Neuronal stem cell (in vitro differentiated cells): Measurements from ENCODE around the gene KLHL1.

Source experiments
- DNase-seq: peaks from one replicate; pipeline ENCODE4 v3.0.0-alpha.2; 2013; ENCODE audit warnings: low spot score
- H2AFZ ChIP-seq: one replicate; pipeline ENCODE4 v1.6.1; 2013; ENCODE audit warnings: mild to moderate bottlenecking, low read length, inconsistent platforms
- H2AK5ac ChIP-seq: 2 replicates; pipeline ENCODE4 v1.6.1; 2013; ENCODE audit warnings: low read depth, mild to moderate bottlenecking, inconsistent platforms, low read length, moderate library complexity, mixed read lengths
- H2BK120ac ChIP-seq: 2 replicates; pipeline ENCODE4 v1.6.1; 2013; ENCODE audit warnings: low read depth, mild to moderate bottlenecking, inconsistent platforms, low read length, moderate library complexity, mixed read lengths
- H2BK12ac ChIP-seq: one replicate; pipeline ENCODE4 v1.6.1; 2013; ENCODE audit warnings: low read length, inconsistent platforms
- H2BK15ac ChIP-seq: 2 replicates; pipeline ENCODE4 v1.6.1; 2013; ENCODE audit warnings: mild to moderate bottlenecking, low read length, inconsistent platforms, mixed read lengths
- H2BK5ac ChIP-seq: one replicate; pipeline ENCODE4 v1.6.1; 2013; ENCODE audit warnings: inconsistent platforms, mild to moderate bottlenecking, low read length, moderate library complexity
- H3K14ac ChIP-seq: one replicate; pipeline ENCODE4 v1.6.1; 2013; ENCODE audit warnings: low read length, inconsistent platforms
- H3K18ac ChIP-seq: 2 replicates; pipeline ENCODE4 v1.6.1; 2013; ENCODE audit warnings: low read length, inconsistent platforms
- H3K23ac ChIP-seq: 2 replicates; pipeline ENCODE4 v1.6.1; 2013; ENCODE audit warnings: low read depth, mild to moderate bottlenecking, mixed read lengths, low read length, inconsistent platforms; ENCODE audit not compliant: poor library complexity
- H3K27ac ChIP-seq: replicated peaks from 3 replicates; pipeline ENCODE4 v1.5.1; 2013; ENCODE audit warnings: low read length, inconsistent platforms
- H3K27me3 ChIP-seq, 3 experiments: 2 replicates each; pipeline ENCODE4 v1.6.1; 2013; ENCODE audit warnings: low read length in 3 of 3, mild to moderate bottlenecking in 2 of 3, inconsistent platforms in 1 of 3, low read depth in 1 of 3, mixed read lengths in 1 of 3, moderate library complexity in 1 of 3; ENCODE audit not compliant: control insufficient read depth in 3 of 3, insufficient read depth in 3 of 3
- H3K36me3 ChIP-seq, 2 donors: replicated peaks in 1 of 2; 2 replicates each; pipeline ENCODE4 v1.6.1; 2013; ENCODE audit warnings: low read length in 2 of 2; ENCODE audit not compliant: control insufficient read depth in 2 of 2, insufficient read depth in 2 of 2
- H3K4ac ChIP-seq: 2 replicates; pipeline ENCODE4 v1.6.1; 2013; ENCODE audit warnings: inconsistent platforms, mild to moderate bottlenecking, low read length, moderate library complexity
- H3K4me1 ChIP-seq, 2 donors: 1 replicate in 1 of 2; 2 replicates in 1 of 2; pipeline ENCODE4 v1.6.1; 2013; ENCODE audit warnings: low read length in 2 of 2, low read depth in 1 of 2; ENCODE audit not compliant: control insufficient read depth in 2 of 2, insufficient read depth in 1 of 2
- H3K4me2 ChIP-seq: one replicate; pipeline ENCODE4 v1.6.1; 2013; ENCODE audit warnings: mild to moderate bottlenecking, low read length, inconsistent platforms; ENCODE audit not compliant: insufficient read depth, poor library complexity, severe bottlenecking
- H3K4me3 ChIP-seq, 2 donors: 2 replicates each; pipeline ENCODE4 v1.5.1; 2013; ENCODE audit warnings: low read length in 2 of 2, mild to moderate bottlenecking in 2 of 2, inconsistent platforms in 1 of 2, moderate library complexity in 1 of 2
- H3K79me1 ChIP-seq: one replicate; pipeline ENCODE4 v1.6.1; 2013; ENCODE audit warnings: low read depth, mild to moderate bottlenecking, inconsistent platforms, low read length, moderate library complexity
- H3K9ac ChIP-seq: one replicate; pipeline ENCODE4 v1.6.1; 2013; ENCODE audit warnings: mild to moderate bottlenecking, low read depth, low read length, inconsistent platforms; ENCODE audit not compliant: poor library complexity
- H3K9me3 ChIP-seq, 2 donors: replicated peaks in 1 of 2; 2 replicates each; pipeline versions ENCODE3 to v1.6.1; 2013; ENCODE audit warnings: low read length in 2 of 2, mild to moderate bottlenecking in 2 of 2, inconsistent platforms in 1 of 2, low read depth in 1 of 2, mixed read lengths in 1 of 2, moderate library complexity in 1 of 2; ENCODE audit not compliant: control insufficient read depth in 2 of 2, insufficient read depth in 1 of 2
- H4K8ac ChIP-seq: one replicate; pipeline ENCODE4 v1.6.1; 2013; ENCODE audit warnings: low read depth, mild to moderate bottlenecking, inconsistent platforms, low read length, moderate library complexity
- H4K91ac ChIP-seq: one replicate; pipeline ENCODE4 v1.6.1; 2013; ENCODE audit warnings: low read length, low read depth, mild to moderate bottlenecking, inconsistent platforms; ENCODE audit not compliant: poor library complexity
- WGBS, 2 donors: extraction: QIAGEN DNeasy Blood & Tissue Kit; methylation state at CpG; one replicate each; pipeline ENCODE4 v1.1.7; 2013; ENCODE audit warnings: missing lambda C conversion rate in 2 of 2, mixed read lengths in 1 of 2; ENCODE audit not compliant: insufficient read length in 2 of 2, insufficient replicate concordance in 1 of 2; ENCODE audit errors: extremely low coverage in 2 of 2; 5-methylcytosine and 5-hydroxymethylcytosine counted together

KLHL1 gene

GRCh38 chr13:69751259-69751658 lies 357.0 kb downstream of the KLHL1 start:
- Histone ChIP-seq H3K9ac (no peak overlapping the region), H3K14ac (no peak overlapping the region), H2BK120ac (no peak overlapping the region), H3K4me3 (no peak overlapping the region), H3K18ac (no peak overlapping the region), H3K27ac (no peak overlapping the region), H3K4ac (no peak overlapping the region), H3K27me3 (no peaks in the 10 kb centered on the region), H4K8ac (no peak overlapping the region), H2AFZ (no peak overlapping the region), H4K91ac (no peak overlapping the region), H2BK5ac (no peak overlapping the region), H2BK15ac (no peak overlapping the region), H2BK12ac (no peak overlapping the region), H3K4me2 (no peak overlapping the region), H3K79me1 (no peaks in the 10 kb centered on the region), H3K36me3 (no peaks in the 10 kb centered on the region), H3K9me3 (no peaks in the 10 kb centered on the region), H3K23ac (no peak overlapping the region), H3K4me1 (no peaks in the 10 kb centered on the region), H2AK5ac (no peak overlapping the region)
- no peak for DNase-seq
- WGBS, 2 donors: no CpG with 5 or more reads among the region's 4 CpGs

- H3K23ac ChIP-seq: no peak overlapping the region
- DNase-seq: no peak
- H3K4me1 ChIP-seq: no peaks in the 10 kb centered on the region
Measured at GRCh38 chr13:69737129-69737935, 370.9 kb downstream of the KLHL1 start.

DNA sequence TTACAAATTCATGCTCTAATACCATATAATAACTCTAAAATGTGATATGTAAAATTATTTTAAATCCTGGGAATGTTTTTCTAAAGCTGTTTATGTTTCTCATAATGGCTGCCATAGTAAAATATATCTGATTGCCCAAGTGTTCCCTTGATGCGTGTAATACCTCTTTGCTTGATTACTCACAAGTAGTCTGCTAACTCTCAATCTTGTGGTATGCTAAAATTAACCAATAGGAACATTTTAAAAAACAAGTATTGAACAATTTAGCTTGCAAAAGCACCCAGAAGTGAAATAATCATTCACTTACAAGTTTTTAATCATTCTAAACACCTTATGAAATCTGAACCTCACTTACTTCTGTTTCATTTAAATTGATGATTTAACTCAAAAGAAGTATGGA lies 386.6 kb downstream of the KLHL1 start:
- Histone ChIP-seq H3K27ac (no peak overlapping the region), H2BK5ac (no peak overlapping the region), H4K91ac (no peak overlapping the region), H4K8ac (no peak overlapping the region), H3K14ac (no peak overlapping the region), H3K4ac (no peak overlapping the region), H2BK120ac (no peak overlapping the region), H3K4me1 (peaks cover 0 to 2% of the 10 kb centered on the region in 2 donors), H3K27me3 (no peaks in the 10 kb centered on the region), H3K79me1 (no peaks in the 10 kb centered on the region), H3K4me2 (no peak overlapping the region), H2BK12ac (no peak overlapping the region), H3K36me3 (no peaks in the 10 kb centered on the region), H3K18ac (no peak overlapping the region), H3K23ac (no peak overlapping the region), H3K9me3 (no peaks in the 10 kb centered on the region), H2BK15ac (no peak overlapping the region), H3K9ac (no peak overlapping the region), H2AFZ (no peak overlapping the region), H3K4me3 (no peak overlapping the region), H2AK5ac (no peak overlapping the region)
- no CpG with 5 or more reads among the region's 1 CpG for WGBS, 2 donors
- DNase-seq: no peak

More at GRCh38 chr13:69737129-69737935, 370.9 kb downstream of the KLHL1 start:
- Histone ChIP-seq H4K8ac (no peak overlapping the region), H4K91ac (no peak overlapping the region), H3K79me1 (no peaks in the 10 kb centered on the region), H3K27me3 (no peaks in the 10 kb centered on the region), H3K14ac (no peak overlapping the region), H3K27ac (no peak overlapping the region), H2BK15ac (no peak overlapping the region), H3K36me3 (no peaks in the 10 kb centered on the region), H3K9me3 (no peaks in the 10 kb centered on the region), H3K9ac (no peak overlapping the region), H2BK5ac (no peak overlapping the region), H2AK5ac (no peak overlapping the region), H3K18ac (peak overlapping the region; percentile 7), H3K4me2 (no peak overlapping the region), H2BK12ac (no peak overlapping the region), H2AFZ (peak overlapping the region; percentile 67), H3K4me3 (no peak overlapping the region), H2BK120ac (no peak overlapping the region), H3K4ac (no peak overlapping the region)
- WGBS, 2 donors: no CpG with 5 or more reads among the region's 11 CpGs

GRCh38 chr13:69720278-69720983 lies 387.8 kb downstream of the KLHL1 start:
- Histone ChIP-seq H3K79me1 (no peaks in the 10 kb centered on the region), H3K9ac (no peak overlapping the region), H3K27ac (no peak overlapping the region), H4K8ac (no peak overlapping the region), H3K4me3 (no peak overlapping the region), H2BK5ac (no peak overlapping the region), H3K4me1 (no peaks in the 10 kb centered on the region), H3K14ac (no peak overlapping the region), H3K23ac (no peak overlapping the region), H2AFZ (no peak overlapping the region), H2AK5ac (no peak overlapping the region), H3K9me3 (no peaks in the 10 kb centered on the region), H2BK12ac (no peak overlapping the region), H3K36me3 (no peaks in the 10 kb centered on the region), H2BK15ac (no peak overlapping the region), H3K4me2 (no peak overlapping the region), H2BK120ac (no peak overlapping the region), H3K18ac (no peak overlapping the region), H3K27me3 (no peaks in the 10 kb centered on the region), H4K91ac (no peak overlapping the region), H3K4ac (no peak overlapping the region)
- DNase-seq: no peak
